ENCODE results near the gene PKDREJ.

PKDREJ gene

DNA sequence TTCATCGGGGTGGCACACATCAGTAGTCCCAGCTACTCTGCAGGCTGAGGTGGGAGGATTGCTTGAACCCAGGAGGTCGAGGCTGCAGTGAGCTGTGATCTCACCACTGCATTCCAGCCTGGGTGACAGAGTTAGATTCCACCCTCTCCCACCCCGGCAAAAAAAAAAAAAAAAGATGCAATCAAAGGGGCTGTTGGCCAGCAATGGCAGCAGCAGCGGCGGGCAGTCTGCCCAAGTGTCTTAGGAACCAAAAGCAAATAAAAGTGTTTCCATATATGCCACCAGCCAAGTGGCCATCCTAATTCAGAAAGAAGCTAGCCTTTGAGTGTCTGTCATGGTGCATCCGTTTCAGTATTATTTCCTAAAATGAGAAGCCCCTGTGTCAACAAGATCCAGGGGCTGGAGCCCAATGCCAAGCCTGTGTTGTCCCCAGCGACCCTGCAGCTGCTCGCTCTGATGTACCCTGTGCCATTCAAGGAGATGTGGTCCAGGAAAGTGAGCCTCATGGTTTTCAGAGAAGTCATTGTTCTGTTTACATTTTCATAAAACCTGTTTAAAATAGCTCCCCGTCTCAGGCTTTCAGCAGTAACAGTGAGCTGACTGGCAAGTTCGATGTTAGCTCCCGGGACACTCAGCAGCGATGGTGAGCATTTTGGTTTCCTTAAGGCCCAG lies 25.6 kb downstream of the PKDREJ start:
- DNase-seq (ENCODE audit: low read depth in 2 of 2) = no peak

DNA sequence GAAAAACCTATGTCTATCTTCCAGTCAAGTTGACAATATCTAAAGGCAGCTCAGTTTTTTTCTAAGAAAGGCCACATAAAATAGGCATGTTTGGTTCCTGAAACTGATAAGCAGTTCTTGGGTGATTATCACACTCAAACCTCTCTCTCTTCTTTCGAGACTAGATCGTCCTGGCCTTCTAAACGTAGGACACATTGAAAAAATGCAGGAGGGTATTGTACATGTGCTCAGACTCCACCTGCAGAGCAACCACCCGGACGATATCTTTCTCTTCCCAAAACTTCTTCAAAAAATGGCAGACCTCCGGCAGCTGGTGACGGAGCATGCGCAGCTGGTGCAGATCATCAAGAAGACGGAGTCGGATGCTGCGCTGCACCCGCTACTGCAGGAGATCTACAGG lies 28.2 kb downstream of the PKDREJ start:
- no peak for DNase-seq (ENCODE audit: low read depth in 2 of 2)

DNA sequence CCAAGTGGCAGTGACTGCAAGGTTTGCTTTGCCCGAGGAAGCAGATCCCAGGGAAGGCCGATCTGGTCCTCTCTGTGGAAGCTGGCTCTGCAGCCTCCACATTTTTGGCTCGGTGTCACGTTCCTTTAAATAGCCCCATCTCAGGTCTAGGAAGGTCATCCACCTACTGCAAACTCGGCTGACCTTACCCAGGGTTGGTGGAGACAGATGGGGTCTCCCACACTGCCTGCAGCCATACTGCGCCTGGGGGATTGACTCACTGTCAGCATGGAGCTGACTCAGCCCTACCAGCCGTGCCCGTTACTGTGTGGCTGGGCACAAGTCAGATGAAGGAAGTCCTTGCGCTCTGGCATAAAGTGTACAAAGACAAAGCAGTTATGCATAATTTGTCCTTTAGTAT lies 29.9 kb downstream of the PKDREJ start:
- no peak for DNase-seq (ENCODE audit: low read depth in 2 of 2)

DNA sequence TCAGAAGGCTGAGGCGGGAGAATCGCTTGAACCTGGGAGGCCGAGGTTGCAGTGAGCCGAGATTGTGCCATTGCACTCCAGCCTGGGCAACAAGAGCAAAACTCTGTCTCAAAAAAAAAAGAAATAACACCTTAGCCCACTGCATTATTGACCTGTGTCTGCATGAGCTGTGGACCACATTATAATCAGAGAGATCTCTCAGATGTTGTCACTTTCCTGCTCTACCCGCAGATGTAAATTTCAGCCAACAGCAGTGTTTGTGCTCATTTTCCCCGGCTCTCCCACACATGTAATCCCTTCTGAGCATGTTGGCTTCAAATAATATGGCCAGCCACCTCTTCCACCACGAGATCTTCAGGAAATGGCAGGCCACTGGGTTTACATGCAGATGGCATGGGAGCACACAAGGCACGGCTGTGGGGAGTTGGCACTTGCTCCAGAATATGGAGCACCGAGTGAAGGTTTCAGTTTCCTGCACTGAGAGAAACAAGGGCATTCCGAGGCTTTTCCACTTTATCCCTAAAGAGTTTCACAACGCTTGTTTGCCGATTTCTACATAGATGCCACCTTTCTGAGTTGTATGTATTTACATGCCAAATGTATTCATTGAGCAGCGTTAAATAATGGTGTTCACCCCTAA lies 32.8 kb downstream of the PKDREJ start:
- DNase-seq (ENCODE audit: low read depth in 2 of 2) = no peak

DNA sequence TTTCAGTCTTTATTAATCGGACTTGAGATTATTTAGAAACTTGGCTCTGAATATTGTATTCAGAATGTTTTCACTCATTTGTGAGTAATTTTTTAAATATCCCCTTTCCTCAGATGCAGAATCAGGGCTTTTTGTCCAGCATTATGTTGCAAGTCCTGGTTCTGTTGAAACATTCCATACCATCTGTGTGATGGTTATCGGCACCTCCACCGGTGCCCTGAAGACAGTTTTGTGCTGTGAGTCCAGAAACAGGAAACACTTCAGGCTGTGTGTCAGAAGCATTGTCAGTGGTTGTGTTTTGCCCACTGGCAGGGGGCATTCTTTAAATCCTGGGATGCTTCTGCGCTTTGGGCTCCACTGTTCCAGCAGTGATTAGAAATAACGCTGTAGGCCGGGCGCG lies 33.4 kb downstream of the PKDREJ start:
- DNase-seq (ENCODE audit: low read depth in 2 of 2) = no peak

DNA sequence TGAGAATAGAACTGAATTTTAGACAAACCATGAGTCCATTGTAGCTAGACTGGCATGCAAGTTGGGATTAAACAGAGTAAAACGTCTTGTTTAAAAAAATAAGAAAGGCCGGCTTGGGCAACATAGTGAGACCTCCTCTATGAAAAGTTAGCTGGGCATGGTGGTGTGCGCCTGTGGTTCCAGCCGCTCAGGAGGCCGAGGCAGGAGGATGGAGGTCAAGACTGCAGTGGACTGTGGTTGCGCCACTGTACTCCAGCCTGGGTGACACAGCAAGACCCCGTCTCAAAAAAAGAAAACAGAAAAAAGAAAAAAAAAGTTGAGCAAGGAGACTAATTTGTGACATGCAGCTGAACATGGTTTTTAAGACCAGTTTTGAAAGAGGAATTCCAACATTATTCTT lies 36.6 kb downstream of the PKDREJ start:
- no peak for DNase-seq (ENCODE audit: low read depth in 2 of 2)

DNA sequence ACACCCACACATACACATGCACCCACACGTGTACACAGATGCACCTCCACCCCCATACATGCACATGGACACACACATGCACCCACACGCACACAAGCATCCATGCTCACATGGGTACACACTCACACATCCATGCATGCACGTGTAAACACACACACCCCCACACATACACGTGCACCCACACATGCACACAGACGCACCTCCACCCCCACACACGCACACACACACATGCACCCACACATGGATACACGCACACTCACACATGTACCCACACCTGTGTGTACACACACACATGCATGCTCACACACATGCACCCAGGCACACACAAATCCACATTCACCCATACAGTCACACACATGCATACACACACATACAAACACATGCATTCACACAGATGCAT lies 37.5 kb downstream of the PKDREJ start:
- no peak for DNase-seq (ENCODE audit: low read depth in 2 of 2)

DNA sequence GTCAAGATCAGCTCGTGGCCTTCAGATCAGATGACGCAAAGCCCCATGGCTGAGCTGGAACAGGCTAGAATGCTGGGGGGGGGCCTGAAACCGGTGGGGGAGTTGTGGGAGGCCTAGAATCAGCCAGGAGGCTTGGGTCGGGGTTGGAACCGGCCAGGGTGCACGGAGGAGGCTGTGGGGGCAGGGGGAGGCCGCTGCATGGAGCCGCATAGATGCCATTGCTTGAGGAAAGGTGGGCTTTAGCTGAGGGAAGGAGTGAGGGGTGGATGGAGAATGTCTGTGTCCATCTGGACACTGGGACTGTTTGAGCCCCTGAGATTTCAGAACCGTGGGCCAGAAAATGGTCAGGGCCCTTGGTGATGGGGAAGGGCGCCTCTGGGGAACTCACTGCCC lies 38.2 kb downstream of the PKDREJ start:
- no peak for DNase-seq (ENCODE audit: low read depth in 2 of 2)

DNA sequence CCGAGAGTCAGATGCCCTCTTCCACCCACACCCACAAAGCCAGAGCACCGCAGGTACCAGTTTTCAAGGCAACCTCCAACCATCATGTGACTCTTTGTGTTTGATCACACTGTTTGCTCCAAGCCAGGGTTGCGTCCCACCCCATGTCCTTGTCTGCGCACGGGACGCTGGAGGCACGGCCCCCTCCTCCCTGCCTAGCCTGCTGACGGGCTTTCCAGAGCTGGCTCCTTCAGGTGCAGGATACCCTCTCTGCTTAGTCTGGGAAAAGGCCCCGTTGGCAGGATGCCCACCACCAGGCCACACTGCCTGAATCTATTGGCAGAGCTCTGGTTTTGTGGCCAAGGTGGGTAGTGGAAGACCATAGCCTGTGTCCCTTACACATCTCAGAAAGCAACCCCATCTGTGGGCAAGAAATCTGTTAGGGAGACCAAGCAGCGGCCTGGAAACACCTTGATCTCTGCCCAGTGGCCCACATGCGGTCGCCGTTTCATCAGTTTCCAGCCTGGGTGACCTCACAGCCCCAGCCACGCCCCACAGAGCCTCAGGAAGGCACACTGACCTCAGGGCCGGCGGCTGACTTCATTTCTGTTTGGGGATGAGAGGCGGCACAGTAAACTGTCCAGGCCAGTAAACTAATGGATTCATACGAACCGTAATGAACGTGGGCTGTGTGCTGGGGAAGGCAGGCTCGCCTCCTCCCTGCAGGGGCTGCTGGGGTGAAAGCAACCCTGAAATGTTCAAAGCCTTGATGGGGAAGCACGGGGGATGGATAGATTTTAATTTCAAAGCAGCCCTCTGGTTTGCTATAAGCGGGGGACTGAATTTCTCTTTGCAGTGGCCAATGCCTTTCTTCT lies 38.9 kb downstream of the PKDREJ start:
- DNase-seq (ENCODE audit: low read depth in 2 of 2) = no peak

DNA sequence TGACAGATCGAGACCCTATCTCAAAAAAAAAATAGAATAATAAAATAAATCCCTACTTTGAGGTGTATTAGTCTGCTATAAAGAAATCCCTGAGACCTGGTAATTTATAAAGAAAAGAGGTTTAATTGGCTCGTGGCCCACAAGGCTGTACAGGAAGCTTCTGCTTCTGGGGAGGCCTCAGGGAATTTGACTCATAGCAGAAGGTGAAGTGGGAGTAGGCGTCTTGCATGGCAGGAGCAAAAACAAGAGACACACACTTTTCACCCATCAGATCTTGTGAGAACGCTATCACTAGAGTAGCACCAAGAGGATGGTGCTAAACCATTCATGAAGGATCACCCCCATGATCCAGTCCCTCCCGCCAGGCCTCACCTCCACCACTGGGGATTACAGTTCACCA lies 42.2 kb downstream of the PKDREJ start:
- no peak for DNase-seq (ENCODE audit: low read depth in 2 of 2)

DNA sequence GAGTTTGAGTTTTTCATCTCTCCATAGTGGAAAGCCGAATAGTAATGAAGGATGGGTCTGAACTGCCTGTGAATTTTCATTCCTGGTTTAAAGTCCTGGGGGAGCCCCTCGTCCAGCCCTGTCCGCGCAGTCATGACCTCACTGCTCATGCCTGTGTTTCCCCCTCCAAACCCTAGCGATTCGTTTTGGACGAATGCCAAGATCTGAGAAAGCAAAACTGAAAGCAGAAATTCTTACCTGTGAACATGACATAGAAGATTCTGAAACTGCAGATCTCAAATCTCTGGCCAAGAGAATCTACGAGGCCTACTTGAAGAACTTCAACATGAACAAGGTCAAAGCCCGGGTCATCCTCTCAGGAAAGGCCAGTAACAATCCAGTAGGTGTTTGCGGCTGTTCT lies 43.5 kb downstream of the PKDREJ start:
- no peak for DNase-seq (ENCODE audit: low read depth in 2 of 2)

DNA sequence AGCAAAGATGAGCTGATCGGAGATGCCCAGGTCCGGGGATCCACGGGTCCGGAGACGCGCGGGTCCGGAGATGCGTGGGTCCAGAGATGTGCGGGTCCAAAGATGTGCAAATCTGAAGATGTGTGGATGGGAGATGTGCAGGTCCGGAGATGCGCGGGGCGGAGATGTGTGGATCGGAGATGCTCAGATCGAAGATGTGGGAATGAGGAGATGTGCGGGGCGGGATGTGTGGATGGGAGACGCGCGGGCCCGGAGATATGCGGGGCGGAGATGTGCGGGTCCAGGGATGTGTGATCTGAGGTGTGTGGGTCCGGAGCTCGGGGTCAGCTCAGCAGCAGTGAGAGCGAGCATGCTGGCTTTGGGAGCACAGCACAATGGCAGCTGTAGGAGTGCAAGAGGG lies 48.5 kb downstream of the PKDREJ start:
- no peak for DNase-seq (ENCODE audit: low read depth in 2 of 2)

DNA sequence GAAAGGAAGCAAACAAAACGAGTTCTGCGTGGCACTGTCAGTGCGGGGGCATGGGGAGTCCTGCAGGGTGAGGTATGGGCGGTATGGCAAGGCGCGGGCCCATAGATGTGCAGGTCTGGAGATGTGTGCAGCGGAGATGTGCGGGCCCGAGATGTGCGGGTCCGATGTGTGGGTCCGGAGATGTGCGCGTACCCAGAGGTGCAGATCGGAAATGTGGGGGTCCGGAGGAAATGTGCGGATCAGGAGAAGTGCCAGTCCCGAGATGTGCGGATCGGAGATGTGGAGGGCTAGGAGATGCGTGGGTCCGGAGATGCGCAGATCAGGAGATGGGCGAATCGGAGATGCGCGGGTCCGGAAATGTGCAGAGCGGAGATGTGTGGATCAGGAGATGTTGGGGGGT lies 49.0 kb downstream of the PKDREJ start:
- no peak for DNase-seq (ENCODE audit: low read depth in 2 of 2)

DNA sequence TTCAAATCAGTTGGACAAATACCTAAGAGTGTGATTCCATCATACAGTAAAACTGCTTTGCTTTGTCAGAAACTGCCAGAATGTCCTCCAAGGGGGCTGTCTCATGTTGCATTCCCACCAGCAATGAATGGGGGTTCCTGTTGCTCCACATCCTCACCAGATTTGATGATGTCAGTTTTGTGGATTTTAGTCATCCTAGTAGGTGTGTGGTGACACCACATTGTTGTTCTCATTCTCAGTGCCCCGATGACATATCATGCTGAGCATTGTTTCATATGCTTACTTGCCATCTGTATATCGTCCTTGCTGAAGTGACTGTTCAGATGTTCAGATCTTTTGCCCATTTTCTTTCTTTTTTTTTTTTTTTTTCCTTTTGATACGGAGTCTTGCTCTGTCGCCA lies 50.1 kb downstream of the PKDREJ start:
- no peak for DNase-seq (ENCODE audit: low read depth in 2 of 2)

DNA sequence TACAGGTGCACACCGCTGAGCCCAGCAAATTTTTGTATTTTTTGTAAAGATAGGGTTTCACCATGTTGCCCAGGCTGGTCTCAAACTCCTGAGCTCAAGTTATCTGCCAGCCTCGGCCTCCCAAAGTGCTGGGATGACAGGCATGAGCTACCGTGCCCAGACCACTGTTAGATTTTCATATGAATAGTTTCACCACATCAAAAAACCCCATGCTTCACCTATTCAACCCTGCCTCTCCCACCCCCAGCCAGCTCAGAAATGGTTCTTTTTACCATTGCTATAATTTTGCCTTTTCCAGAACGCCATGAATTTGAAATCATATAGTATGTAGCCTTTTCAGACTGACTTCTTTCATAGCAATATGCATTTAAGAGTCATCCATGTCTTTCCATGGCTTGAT lies 50.9 kb downstream of the PKDREJ start:
- DNase-seq (ENCODE audit: low read depth in 2 of 2) = no peak

DNA sequence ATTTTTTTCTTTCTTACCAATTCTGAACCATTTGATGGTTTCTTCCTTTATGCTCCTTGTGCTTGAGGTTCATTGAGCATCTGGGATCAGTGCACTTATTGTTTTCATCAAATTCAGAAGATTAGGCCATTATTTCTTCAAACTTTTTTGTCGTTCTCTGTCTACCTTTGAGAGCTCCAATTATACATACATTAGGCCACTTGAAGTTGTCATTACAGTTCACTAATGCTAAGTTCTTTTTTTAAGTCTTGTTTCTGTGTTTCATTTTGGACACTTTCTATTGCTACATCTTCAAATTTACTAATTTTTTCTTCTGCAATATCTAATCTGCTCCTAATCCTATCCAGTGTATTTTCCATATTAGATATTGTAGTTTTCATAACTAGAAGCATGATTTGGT lies 53.9 kb downstream of the PKDREJ start:
- DNase-seq (ENCODE audit: low read depth in 2 of 2) = no peak

All from fibroblast of skin of left quadriceps (primary cell).